SK-N-SH (cell line): ENCODE results near the gene XRN1. TPM values are rescaled to one million over a fixed set of nuclear protein-coding genes. Genes with fewer than 3 reads are reported as not detected.

Experiments used
- CTCF ChIA-PET: fragments of 300-600, 350-600 bp; formaldehyde crosslinking; extraction: SDS; loops from one replicate; lab custom pipeline; 2021; lab: Yijun Ruan, JAX
- POLR2A ChIA-PET: fragments of 350-600 bp; sonication (Branson Sonifier 250); formaldehyde crosslinking; extraction: SDS; loops from one replicate; lab custom pipeline; 2020; ENCODE audit warnings: antibody characterized with exemption, inconsistent platforms; lab: Yijun Ruan, JAX
- DNase-seq: peaks from one replicate; pipeline ENCODE4 v3.0.0; 2012
- H2AFZ ChIP-seq: fragments of 200-600 bp; sonication (generic); 2 replicates; pipeline ENCODE4 v1.8.1; 2016; ENCODE audit warnings: antibody characterized with exemption, mild to moderate bottlenecking, low read depth
- H3F3A ChIP-seq: fragments of 200-600 bp; sonication (generic); replicated peaks from 2 replicates; pipeline ENCODE3; 2016; ENCODE audit warnings: antibody characterized with exemption, mild to moderate bottlenecking; ENCODE audit not compliant: insufficient read depth
- H3K27ac ChIP-seq, 2 experiments: fragments of 200-500 bp in 1 of 2; fragments of 200-600 bp in 1 of 2; sonication (Bioruptor generic) in 1 of 2; sonication (generic), shearing (Covaris generic) in 1 of 2; 2 replicates each; pipeline versions ENCODE4 v1.5.1 to v1.6.1; 2014 to 2016; ENCODE audit warnings: low read depth in 2 of 2, inconsistent platforms in 1 of 2, low read length in 1 of 2, mild to moderate bottlenecking in 1 of 2, mixed read lengths in 1 of 2
- H3K27me3 ChIP-seq: fragments of 200-600 bp; sonication (generic), shearing (Covaris generic); 2 replicates; pipeline ENCODE4 v1.6.1; 2016; ENCODE audit warnings: mixed run types; ENCODE audit not compliant: insufficient read depth
- H3K36me3 ChIP-seq, 2 experiments: fragments of 200-500 bp in 1 of 2; fragments of 200-600 bp in 1 of 2; sonication (Bioruptor generic) in 1 of 2; sonication (generic) in 1 of 2; replicated peaks in 1 of 2; 2 replicates each; pipeline versions ENCODE3 to v1.5.1; 2014 to 2016; ENCODE audit warnings: low read length in 1 of 2, mild to moderate bottlenecking in 1 of 2; ENCODE audit not compliant: insufficient read depth in 2 of 2, control insufficient read depth in 1 of 2
- H3K4me1 ChIP-seq, 2 experiments: fragments of 200-500 bp in 1 of 2; fragments of 200-600 bp in 1 of 2; sonication (Bioruptor generic) in 1 of 2; sonication (generic), shearing (Covaris generic) in 1 of 2; 2 replicates each; pipeline versions ENCODE4 v1.5.1 to v1.6.1; 2014 to 2016; ENCODE audit warnings: low read depth in 1 of 2, low read length in 1 of 2, mixed run types in 1 of 2; ENCODE audit not compliant: insufficient read depth in 2 of 2, control insufficient read depth in 1 of 2
- H3K4me2 ChIP-seq: fragments of 200-600 bp; sonication (generic), shearing (Covaris generic); 2 replicates; pipeline ENCODE4 v1.6.1; 2017; ENCODE audit warnings: mixed run types
- H3K4me3 ChIP-seq, 2 experiments: fragments of 200-500 bp in 1 of 2; fragments of 200-600 bp in 1 of 2; sonication (Bioruptor generic) in 1 of 2; sonication (generic), shearing (Covaris generic) in 1 of 2; 2 replicates each; pipeline versions ENCODE4 v1.5.1 to v1.8.1; 2014 to 2016; ENCODE audit warnings: low read depth in 2 of 2, inconsistent platforms in 1 of 2, low read length in 1 of 2, mild to moderate bottlenecking in 1 of 2, mixed read lengths in 1 of 2, moderate library complexity in 1 of 2
- H3K79me2 ChIP-seq: fragments of 200-600 bp; sonication (generic); 2 replicates; pipeline ENCODE4 v1.8.1; 2017; ENCODE audit warnings: mild to moderate bottlenecking; ENCODE audit not compliant: insufficient read depth
- H3K9ac ChIP-seq: fragments of 200-600 bp; sonication (generic); 2 replicates; pipeline ENCODE4 v1.6.1; 2017; ENCODE audit warnings: mixed run types
- H3K9me2 ChIP-seq: fragments of 200-600 bp; sonication (generic); 2 replicates; pipeline ENCODE4 v1.6.1; 2017; ENCODE audit warnings: mixed run types
- H3K9me3 ChIP-seq: fragments of 200-600 bp; sonication (generic); 2 replicates; pipeline ENCODE4 v1.6.1; 2017; ENCODE audit warnings: mixed run types, mild to moderate bottlenecking, moderate library complexity
- H4K20me1 ChIP-seq: fragments of 200-600 bp; sonication (generic); 2 replicates; pipeline ENCODE4 v1.6.1; 2017; ENCODE audit warnings: mild to moderate bottlenecking, mixed run types; ENCODE audit not compliant: insufficient read depth
- CHD2 ChIP-seq: fragments of 150-350 bp; IDR thresholded peaks from 2 replicates; pipeline ENCODE4 v1.6.1; 2018; ENCODE audit warnings: low read length; ENCODE audit not compliant: partially characterized antibody
- ELF1 ChIP-seq: IDR thresholded peaks from 2 replicates; pipeline ENCODE4 v1.4.0; 2012
- EP300 ChIP-seq, 2 experiments: IDR thresholded peaks; 2 replicates each; pipeline versions ENCODE4 v1.4.0 to v1.6.1; 2012; ENCODE audit warnings: borderline replicate concordance in 1 of 2, low read depth in 1 of 2, low read length in 1 of 2
- EZH2phosphoT487 ChIP-seq: fragments of 200-600 bp; sonication (generic); IDR thresholded peaks from 2 replicates; pipeline ENCODE4 v1.6.1; 2017; ENCODE audit warnings: low read depth, mixed run types, mild to moderate bottlenecking, antibody characterized with exemption, moderate library complexity, borderline replicate concordance
- FOSL2 ChIP-seq: IDR thresholded peaks from 2 replicates; pipeline ENCODE4 v1.4.0; 2012; ENCODE audit warnings: low read depth, mild to moderate bottlenecking, moderate library complexity, borderline replicate concordance
- JUND ChIP-seq: IDR thresholded peaks from 2 replicates; pipeline ENCODE4 v1.4.0; 2012
- MEF2A ChIP-seq: IDR thresholded peaks from 2 replicates; pipeline ENCODE4 v1.4.0; 2012; ENCODE audit warnings: low read depth, borderline replicate concordance
- MXI1 ChIP-seq: IDR thresholded peaks from 2 replicates; pipeline ENCODE4 v1.6.1; 2012; ENCODE audit warnings: mild to moderate bottlenecking, low read depth, low read length, improper control_type of control experiment
- NRF1 ChIP-seq: IDR thresholded peaks from 2 replicates; pipeline ENCODE4 v1.6.1; 2012; ENCODE audit warnings: low read depth, mild to moderate bottlenecking, low read length
- RAD21 ChIP-seq: IDR thresholded peaks from 2 replicates; pipeline ENCODE4 v1.6.1; 2012; ENCODE audit warnings: mild to moderate bottlenecking, low read length
- RCOR1 ChIP-seq: fragments of 150-350 bp; IDR thresholded peaks from 2 replicates; pipeline ENCODE4 v1.6.1; 2017; ENCODE audit warnings: antibody characterized with exemption, low read length
- RXRA ChIP-seq: IDR thresholded peaks from 2 replicates; pipeline ENCODE4 v1.4.0; 2012; ENCODE audit warnings: low read depth, mild to moderate bottlenecking, borderline replicate concordance
- SIN3A ChIP-seq: IDR thresholded peaks from 2 replicates; pipeline ENCODE4 v1.6.1; 2012; ENCODE audit warnings: low read depth, mild to moderate bottlenecking, low read length, moderate library complexity, borderline replicate concordance
- SMC3 ChIP-seq: IDR thresholded peaks from 2 replicates; pipeline ENCODE4 v1.6.1; 2012; ENCODE audit warnings: low read depth, low read length, improper control_type of control experiment
- TAF1 ChIP-seq: IDR thresholded peaks from 2 replicates; pipeline ENCODE4 v1.6.1; 2012; ENCODE audit warnings: low read depth, mild to moderate bottlenecking, low read length, moderate library complexity, borderline replicate concordance
- USF1 ChIP-seq: IDR thresholded peaks from 2 replicates; pipeline ENCODE4 v1.4.0; 2012; ENCODE audit warnings: low read depth, borderline replicate concordance
- WGBS: methylation state at CpG from one replicate; pipeline ENCODE4 v1.1.6; 2017; ENCODE audit warnings: low lambda C conversion rate; 5-methylcytosine and 5-hydroxymethylcytosine counted together
- polyA plus RNA-seq, 3 experiments: library from polyadenylated mRNA; depleted of rRNA; stranded (reverse); fragments of >200 nt; gene quantifications; 2 replicates each; pipeline ENCODE4 v1.2.3, GENCODE V29; 2012
- TF ChIP-seq, protein P1 (sequence below): IDR thresholded peaks from 2 replicates; pipeline ENCODE4 v1.4.0; 2012; ENCODE audit warnings: low read depth

XRN1 gene
- polyA plus RNA-seq, 1 of the 3 experiments (the other 2 are of a cell fraction), result 2.7 TPM

DNA sequence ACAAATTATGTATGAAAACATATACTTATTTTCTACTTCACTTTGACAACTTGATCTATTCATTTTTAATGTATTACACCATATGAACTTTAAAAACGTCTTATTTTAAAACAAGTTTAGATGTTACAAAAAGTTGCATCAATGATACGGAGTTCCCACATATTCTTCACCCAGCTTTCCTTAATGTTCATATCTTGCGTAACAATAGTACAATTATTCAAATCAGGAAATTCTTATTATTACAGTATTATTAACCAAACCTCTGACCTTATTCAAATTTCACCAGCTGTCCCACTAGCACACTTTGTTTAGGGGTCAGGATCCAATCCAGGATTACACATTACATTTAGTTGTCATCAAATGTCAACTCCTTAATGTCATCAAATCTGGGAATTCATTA, 12.9 kb upstream of the XRN1 start:
- ChIA-PET CTCF (no interaction called here), POLR2A (no interaction called here)

GRCh38 chr3:142459929-142460328, 12.1 kb upstream of the XRN1 start:
- Histone ChIP-seq H3K27ac (no peak overlapping the region), H3F3A (peaks cover 6% of the 10 kb centered on the region), H3K4me1 (no peaks in the 10 kb centered on the region), H3K4me3 (no peak overlapping the region), H3K36me3 (peaks cover 42 to 54% of the 10 kb centered on the region in 2 experiments), H3K79me2 (no peaks in the 10 kb centered on the region), H3K27me3 (no peaks in the 10 kb centered on the region), H4K20me1 (no peaks in the 10 kb centered on the region), H3K9me3 (no peaks in the 10 kb centered on the region), H2AFZ (no peak overlapping the region), H3K4me2 (no peak overlapping the region), H3K9ac (no peak overlapping the region), H3K9me2 (no peaks in the 10 kb centered on the region)
- 96% methylated on average over 2 of the region's 2 CpGs for WGBS
- POLR2A ChIA-PET, result no interaction called here
- no peak for DNase-seq
- no peak for TF ChIP-seq NRF1
- CTCF ChIA-PET, result no interaction called here

More for the DNA sequence above, 12.9 kb upstream of the XRN1 start:
- Histone ChIP-seq H3K9me2 (no peaks in the 10 kb centered on the region), H3K36me3 (peaks cover 38 to 52% of the 10 kb centered on the region in 2 experiments), H3K4me3 (no peak overlapping the region), H3K79me2 (no peaks in the 10 kb centered on the region), H3K27me3 (no peaks in the 10 kb centered on the region), H4K20me1 (no peaks in the 10 kb centered on the region), H3K9me3 (no peaks in the 10 kb centered on the region), H3K9ac (no peak overlapping the region), H3K4me1 (no peaks in the 10 kb centered on the region), H2AFZ (no peak overlapping the region), H3K27ac (no peak overlapping the region), H3F3A (peaks cover 6% of the 10 kb centered on the region), H3K4me2 (no peak overlapping the region)
- TF ChIP-seq MXI1, result no peak
- no peak for TF ChIP-seq EZH2phosphoT487
- no peak for TF ChIP-seq TAF1
- no peak for TF ChIP-seq MEF2A
- no peak for TF ChIP-seq ELF1
- TF ChIP-seq FOSL2, result no peak
- TF ChIP-seq JUND, result no peak
- TF ChIP-seq RAD21, result no peak
- TF ChIP-seq, protein P1, sequence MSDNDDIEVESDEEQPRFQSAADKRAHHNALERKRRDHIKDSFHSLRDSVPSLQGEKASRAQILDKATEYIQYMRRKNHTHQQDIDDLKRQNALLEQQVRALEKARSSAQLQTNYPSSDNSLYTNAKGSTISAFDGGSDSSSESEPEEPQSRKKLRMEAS, result no peak
- no peak for TF ChIP-seq NRF1
- TF ChIP-seq EP300 (IDR thresholded peaks at IDR 0.05; ENCODE audit: borderline replicate concordance in 1 of 2, low read depth in 1 of 2, low read length in 1 of 2), result no peak
- TF ChIP-seq SMC3, result no peak
- TF ChIP-seq USF1, result no peak
- TF ChIP-seq SIN3A, result no peak
- no peak for TF ChIP-seq CHD2
- no peak for TF ChIP-seq RCOR1
- no peak for TF ChIP-seq RXRA
- 93% methylated on average over 3 of the region's 3 CpGs for WGBS
- DNase-seq, result no peak
